Measurements from ENCODE around the gene PAGE1.
"Not testable (repeated sequence)": the region's sequence is repeated elsewhere in the genome, so short reads cannot be mapped to it uniquely, and the experiment has no call there.

PAGE1 gene

GRCh38 chrX:49695276-49696180 lies at the start of gene PAGE1:
Gene PAGE1 (minus strand): TSS chrX:49695984. CDS start chrX:49694770, 1,214 bp downstream.
- no peak for DNase-seq (ENCODE audit: low read depth in 2 of 2)

- not testable (repeated sequence) for DNase-seq (ENCODE audit: low read depth in 2 of 2)
Observed at GRCh38 chrX:49741501-49741900, 45.7 kb upstream of the PAGE1 start.

- no peak for DNase-seq (ENCODE audit: low read depth in 2 of 2)
Observed at GRCh38 chrX:49727847-49728246, 32.1 kb upstream of the PAGE1 start.

- no peak for DNase-seq (ENCODE audit: low read depth in 2 of 2)
Observed at GRCh38 chrX:49726966-49727365, 31.2 kb upstream of the PAGE1 start.

GRCh38 chrX:49725923-49726904 lies 30.4 kb upstream of the PAGE1 start:
- DNase-seq (ENCODE audit: low read depth in 2 of 2) = no peak

- no peak for DNase-seq (ENCODE audit: low read depth in 2 of 2)
Observed at GRCh38 chrX:49725401-49725800, 29.6 kb upstream of the PAGE1 start.

- not testable (repeated sequence) for DNase-seq (ENCODE audit: low read depth in 2 of 2)
Observed at GRCh38 chrX:49720106-49720505, 24.3 kb upstream of the PAGE1 start.

- DNase-seq (ENCODE audit: low read depth in 2 of 2) = no peak
Observed at GRCh38 chrX:49712577-49712976, 16.8 kb upstream of the PAGE1 start.

- no peak for DNase-seq (ENCODE audit: low read depth in 2 of 2)
Observed at GRCh38 chrX:49710744-49711319, 15.0 kb upstream of the PAGE1 start.

GRCh38 chrX:49704691-49705404 lies 9.1 kb upstream of the PAGE1 start:
- no peak for DNase-seq (ENCODE audit: low read depth in 2 of 2)

GRCh38 chrX:49701933-49702332 lies 6.1 kb upstream of the PAGE1 start:
- DNase-seq (ENCODE audit: low read depth in 2 of 2) = no peak

GRCh38 chrX:49701323-49701722 lies 5.5 kb upstream of the PAGE1 start:
- no peak for DNase-seq (ENCODE audit: low read depth in 2 of 2)

GRCh38 chrX:49675075-49675719 lies 20.6 kb downstream of the PAGE1 start:
- DNase-seq (ENCODE audit: low read depth in 2 of 2) = no peak

GRCh38 chrX:49673394-49673793 lies 22.4 kb downstream of the PAGE1 start:
- no peak for DNase-seq (ENCODE audit: low read depth in 2 of 2)

- DNase-seq (ENCODE audit: low read depth in 2 of 2) = no peak
Observed at GRCh38 chrX:49664824-49665223, 31.0 kb downstream of the PAGE1 start.

GRCh38 chrX:49661881-49662280 lies 33.9 kb downstream of the PAGE1 start:
- no peak for DNase-seq (ENCODE audit: low read depth in 2 of 2)

GRCh38 chrX:49659771-49660170 lies 36.0 kb downstream of the PAGE1 start:
- DNase-seq (ENCODE audit: low read depth in 2 of 2) = no peak

- no peak for DNase-seq (ENCODE audit: low read depth in 2 of 2)
Observed at GRCh38 chrX:49656533-49656932, 39.3 kb downstream of the PAGE1 start.

GRCh38 chrX:49644991-49645637 lies 50.7 kb downstream of the PAGE1 start:
- no peak for DNase-seq (ENCODE audit: low read depth in 2 of 2)
